NCI-H345 (cell line): ENCODE measurements around the gene MTFR1L.
A peak's percentile ranks its signal among the peaks of the same experiment; 100 is the strongest.

Source experiments
- DNase-seq: peaks from one replicate; lab custom pipeline; 2025; lab: John Stamatoyannopoulos, UW

MTFR1L gene

GRCh38 chr1:25819491-25820246, at the start of gene MTFR1L:
MTFR1L (plus strand) TSS chr1:25819954; CDS start chr1:25823105, 3,151 bp downstream.
- peak; percentile 87 for DNase-seq

DNA sequence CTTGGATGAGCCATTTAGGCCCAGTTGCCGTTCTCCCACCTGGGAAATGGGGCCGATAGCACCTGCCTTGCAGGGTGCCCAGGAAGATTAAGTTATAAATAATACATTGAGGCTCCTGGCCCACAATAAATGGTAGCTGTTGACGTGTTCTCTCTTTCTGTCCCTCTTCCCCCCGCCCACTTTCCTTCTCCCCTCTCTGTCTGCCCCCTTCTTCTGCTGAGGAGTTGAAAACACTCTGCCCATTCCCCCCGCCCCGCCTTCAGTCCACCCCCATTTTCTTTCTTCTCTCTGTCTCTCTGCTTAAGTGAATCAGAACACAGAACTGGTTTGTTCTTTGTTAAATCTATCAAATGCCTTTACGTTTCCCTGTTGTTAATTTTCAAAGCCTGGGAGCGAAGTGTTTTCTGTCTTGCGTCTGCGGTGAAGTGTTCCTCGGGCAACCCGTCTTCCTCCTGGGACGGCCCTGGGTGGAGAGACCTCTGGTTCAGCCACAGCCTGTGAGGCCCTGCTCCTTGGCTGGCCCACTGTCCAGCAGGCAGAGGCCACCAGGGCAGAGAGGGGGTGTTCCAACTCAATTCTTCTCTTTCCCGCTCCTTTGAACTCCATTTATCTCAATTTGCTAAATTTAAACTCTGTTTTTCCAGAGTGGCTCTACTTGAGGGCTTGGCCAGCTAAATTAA, 49.1 kb upstream of the MTFR1L start:
- DNase-seq = no peak

- DNase-seq = no peak
These were observed 48.3 kb upstream of the MTFR1L start for GRCh38 chr1:25771221-25772114.

- DNase-seq = no peak
These were observed 47.6 kb upstream of the MTFR1L start for GRCh38 chr1:25772164-25772563.

GRCh38 chr1:25772692-25773245, 47.0 kb upstream of the MTFR1L start:
- no peak for DNase-seq

GRCh38 chr1:25773441-25774125, 46.2 kb upstream of the MTFR1L start:
- DNase-seq = no peak

GRCh38 chr1:25774206-25774803, 45.4 kb upstream of the MTFR1L start:
- no peak for DNase-seq

GRCh38 chr1:25774921-25775771, 44.6 kb upstream of the MTFR1L start:
- peak; percentile 56 for DNase-seq

- no peak for DNase-seq
These were observed 40.4 kb upstream of the MTFR1L start for GRCh38 chr1:25779388-25779787.

- DNase-seq = no peak
These were observed 39.9 kb upstream of the MTFR1L start for GRCh38 chr1:25779894-25780293.

- DNase-seq = no peak
These were observed 39.2 kb upstream of the MTFR1L start for GRCh38 chr1:25780318-25781129.

GRCh38 chr1:25781130-25781433, 38.7 kb upstream of the MTFR1L start:
- DNase-seq = no peak

- no peak for DNase-seq
These were observed 37.0 kb upstream of the MTFR1L start for GRCh38 chr1:25782608-25783201.

- no peak for DNase-seq
These were observed 35.1 kb upstream of the MTFR1L start for GRCh38 chr1:25784575-25785051.

DNA sequence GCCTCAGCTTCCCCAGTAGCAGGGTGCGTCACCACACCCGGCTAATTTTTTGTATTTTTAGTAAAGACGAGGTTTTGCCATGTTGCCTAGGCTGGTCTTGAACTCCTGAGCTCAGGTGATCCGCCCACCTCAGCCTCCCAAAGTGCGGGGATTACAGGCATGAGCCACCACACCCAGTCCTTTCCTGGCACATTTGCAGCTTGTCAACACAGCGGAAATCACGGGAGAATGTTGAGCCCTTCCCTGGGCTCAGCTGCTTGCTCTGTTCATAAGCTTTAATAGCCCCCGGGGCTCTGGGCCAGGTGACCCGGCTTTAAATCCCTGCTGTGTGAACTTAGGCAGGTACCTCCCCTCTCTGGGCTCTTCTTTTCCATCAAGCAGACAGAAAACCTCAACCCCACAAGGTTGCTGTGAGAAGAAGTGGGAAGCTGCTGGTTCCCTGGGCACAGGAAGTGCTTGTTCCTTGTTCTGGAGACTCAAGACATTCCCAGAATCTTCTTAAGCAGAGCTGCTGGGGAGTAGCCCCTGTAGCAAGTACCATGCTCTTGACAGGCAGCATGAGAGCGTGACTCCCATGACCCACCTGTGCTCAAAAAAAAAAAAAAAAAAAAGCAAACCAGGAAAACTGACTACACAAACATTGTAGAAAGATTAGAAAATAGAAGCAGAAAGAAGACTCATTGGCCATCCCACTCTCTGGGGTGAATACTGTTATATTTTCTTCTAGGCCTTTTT, 34.3 kb upstream of the MTFR1L start:
- no peak for DNase-seq

DNA sequence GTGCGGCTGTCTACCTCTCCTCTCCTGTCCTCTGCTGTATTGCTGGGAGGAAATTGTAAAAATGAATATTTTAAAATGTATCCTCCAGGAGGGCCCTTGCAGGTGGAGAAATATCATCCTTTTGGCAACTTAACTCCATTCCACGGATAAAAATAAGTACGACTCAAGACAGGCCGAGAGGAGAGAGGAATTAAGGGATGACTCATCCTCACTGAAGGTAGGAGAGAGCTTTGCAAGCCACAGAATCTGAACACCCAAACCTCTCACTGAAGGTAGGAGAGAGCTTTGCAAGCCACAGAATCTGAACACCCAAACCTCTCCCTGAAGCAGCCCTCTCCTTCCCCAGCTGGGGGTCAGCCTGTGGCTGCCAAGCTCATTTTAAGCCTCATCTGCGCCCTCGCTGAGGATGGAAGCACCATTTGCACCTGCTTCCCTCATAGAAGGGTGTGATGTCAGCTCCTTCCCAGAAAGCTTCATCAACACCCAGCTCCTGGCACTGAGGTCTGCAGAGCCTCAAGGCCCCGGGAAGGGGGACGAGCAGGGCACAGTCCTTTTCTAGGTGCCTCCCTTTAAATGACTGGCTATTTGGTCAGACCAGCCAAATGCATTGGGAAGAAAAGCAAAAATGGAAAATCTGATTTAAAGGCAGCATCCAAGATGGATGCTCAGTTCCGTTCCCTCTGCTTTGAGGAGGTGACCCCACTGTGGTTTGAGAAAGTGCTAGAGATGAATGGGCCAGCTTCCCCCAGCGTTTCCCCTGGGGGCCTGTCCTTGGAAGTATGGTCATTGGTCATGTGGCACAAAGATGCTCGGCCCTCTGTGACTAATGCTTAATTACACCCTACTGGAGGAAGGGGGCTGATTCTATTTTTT, 32.6 kb upstream of the MTFR1L start:
- no peak for DNase-seq

DNA sequence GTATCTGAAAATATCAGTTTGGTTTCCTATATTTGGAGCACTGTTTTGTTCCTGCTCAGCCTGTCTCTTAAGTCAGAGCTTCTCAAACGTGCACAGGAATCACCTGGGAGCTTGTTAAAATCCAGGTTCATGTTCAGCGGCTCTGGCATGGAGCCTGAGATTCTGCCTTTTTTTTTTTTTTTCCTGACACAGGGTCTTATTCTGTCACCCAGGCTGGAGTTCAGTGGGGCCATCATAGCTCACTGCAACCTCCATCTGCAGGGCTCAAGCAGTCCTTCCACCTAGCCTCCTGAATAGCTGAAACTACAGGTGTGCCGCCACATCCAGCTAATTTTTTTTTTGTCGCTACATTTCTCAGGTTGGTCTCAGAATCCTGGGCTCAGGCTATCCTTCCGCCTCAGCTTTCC, 32.0 kb upstream of the MTFR1L start:
- DNase-seq = no peak
